ENCODE data around the gene SUGP1. TPM values are rescaled to one million over a fixed set of nuclear protein-coding genes. Genes with fewer than 3 reads are reported as not detected.

SUGP1 gene
- total RNA-seq, 8 experiments from 2014 or later: 27.6 to 66.0 (median 42.5) TPM

DNA sequence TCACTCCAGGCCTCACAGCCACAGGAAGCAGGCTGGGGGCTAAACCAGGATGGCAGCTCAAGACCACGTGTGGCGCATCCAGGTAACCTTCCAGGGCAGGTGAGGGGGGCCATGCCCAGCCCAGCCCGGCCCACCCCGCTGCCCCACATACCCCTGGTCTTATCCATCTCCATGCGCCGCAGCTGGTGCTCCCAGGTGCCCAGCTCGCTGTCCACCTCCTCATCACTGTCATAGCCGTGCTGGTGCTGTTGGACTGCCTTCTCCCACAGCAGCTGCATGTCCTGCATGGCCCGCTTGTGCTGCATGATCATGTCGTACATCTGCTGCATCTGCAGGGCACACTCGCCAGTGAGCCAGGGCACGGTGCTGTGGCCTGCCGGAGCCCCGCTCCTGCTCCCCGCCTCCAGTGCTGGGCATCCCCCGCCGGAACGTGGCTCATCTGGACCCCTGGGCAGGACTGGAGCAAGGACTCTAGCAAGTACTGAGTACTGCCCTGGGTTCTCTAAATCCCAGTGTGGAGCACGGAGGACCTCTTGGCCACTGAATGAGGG is 41.2 kb downstream of the SUGP1 start:
- no peak for ATAC-seq (replicated peaks in 6 of 8)
- Histone ChIP-seq H3K27ac (no peak overlapping the region), H3K4me3 (no peak overlapping the region), H3K4me1 (replicated peaks in 1 of 2) (no peaks in the 10 kb centered on the region)
- in situ Hi-C loops (cut with MboI; ENCODE audit: low pct_unique_long_range_greater_than_20kb in 2 of 9, low sequenced_read_pairs in 9 of 9, unreplicated experiment in 9 of 9): no loop called here
- WGBS, 10 experiments: 60 to 100% (median 92%) methylated on average over 1 to 2 of the region's 19 CpGs; no CpG with 5 or more reads in 7 of the 10 experiments

DNA sequence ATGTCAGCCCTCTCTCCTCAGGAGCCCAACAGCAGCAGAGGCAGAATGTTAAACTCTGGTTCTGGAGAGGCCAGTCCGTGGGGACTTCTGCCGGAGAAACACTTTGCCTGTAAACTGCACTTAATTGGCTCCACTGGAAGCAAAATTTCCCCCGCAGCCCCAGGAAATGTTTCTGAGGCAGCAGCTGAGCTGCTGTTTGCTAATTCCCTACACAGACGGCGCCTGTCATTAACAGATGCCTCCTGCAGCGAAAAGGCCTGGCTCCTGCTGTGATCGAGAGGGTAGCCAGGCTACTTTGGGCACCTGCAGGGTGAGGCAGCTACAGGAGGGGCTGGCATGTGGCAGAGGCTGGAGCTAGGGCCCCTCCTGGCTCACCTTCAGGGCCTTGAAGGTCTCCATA is 42.0 kb downstream of the SUGP1 start:
- in situ Hi-C loops (cut with MboI; ENCODE audit: low pct_unique_long_range_greater_than_20kb in 2 of 9, low sequenced_read_pairs in 9 of 9, unreplicated experiment in 9 of 9): no loop called here
- WGBS, 10 experiments: 83 to 100% (median 88%) methylated on average over 1 to 6 of the region's 7 CpGs; no CpG with 5 or more reads in 6 of the 10 experiments

DNA sequence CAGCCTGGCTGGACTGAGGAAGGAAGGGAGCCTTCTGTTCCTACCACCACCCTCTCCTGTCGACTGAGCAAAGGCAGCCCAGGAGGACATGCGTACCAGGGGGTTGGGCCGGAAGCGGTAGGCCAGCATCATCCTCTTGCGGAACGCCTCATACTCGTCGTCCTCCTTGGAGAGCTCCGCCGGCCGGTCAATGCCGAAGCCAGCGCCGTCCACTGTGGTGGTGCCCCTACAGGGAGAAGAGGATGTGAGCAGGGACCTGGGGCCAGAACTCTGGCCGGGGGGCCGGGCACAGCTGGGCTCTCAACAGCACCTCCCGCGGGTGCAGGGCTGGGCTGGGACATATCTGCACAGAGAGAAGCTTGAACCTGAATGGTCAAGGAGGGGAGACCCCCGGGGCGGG is 43.5 kb downstream of the SUGP1 start:
- H3K4me1 ChIP-seq (replicated peaks in 1 of 2): peaks cover 0 to 6% of the 10 kb centered on the region in 2 donors
- ATAC-seq (replicated peaks in 6 of 8): no peak
- no peak overlapping the region for H3K4me3 ChIP-seq
- in situ Hi-C loops (cut with MboI; ENCODE audit: low pct_unique_long_range_greater_than_20kb in 2 of 9, low sequenced_read_pairs in 9 of 9, unreplicated experiment in 9 of 9): no loop called here
- WGBS, 10 experiments: 88 to 97% methylated on average over 7 to 9 of the region's 20 CpGs; no CpG with 5 or more reads in 8 of the 10 experiments
- no peak overlapping the region for H3K27ac ChIP-seq

More for the DNA sequence above, 42.0 kb downstream of the SUGP1 start:
- no peak overlapping the region for H3K27ac ChIP-seq
- ATAC-seq (replicated peaks in 6 of 8): no peak
- no peak overlapping the region for H3K4me3 ChIP-seq
- no peaks in the 10 kb centered on the region for H3K4me1 ChIP-seq (replicated peaks in 1 of 2)

DNA sequence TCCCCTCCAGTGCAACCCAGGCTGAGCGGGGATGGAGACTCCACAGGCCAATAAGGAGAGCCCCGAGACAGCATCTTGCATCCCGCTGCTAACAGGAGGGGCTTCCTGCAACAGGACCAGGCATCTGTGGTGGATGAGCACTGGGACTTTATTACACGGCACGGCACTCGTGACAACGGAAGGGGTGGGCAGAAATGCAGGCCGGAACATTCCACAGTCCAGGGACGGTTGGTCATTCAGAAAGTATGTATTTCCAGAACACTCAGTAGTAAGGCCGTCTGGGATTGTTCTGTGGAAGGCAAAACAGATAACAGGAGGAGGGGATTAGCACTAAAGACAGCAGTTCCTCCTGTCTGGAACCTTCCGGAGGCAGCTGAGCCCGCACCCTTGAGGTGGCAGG is 43.9 kb downstream of the SUGP1 start:
- ATAC-seq (replicated peaks in 6 of 8): no peak
- H3K27ac ChIP-seq: no peak overlapping the region
- H3K4me1 ChIP-seq (replicated peaks in 1 of 2): peaks cover 0 to 6% of the 10 kb centered on the region in 2 donors
- WGBS, 10 experiments: 47 to 100% (median 96%) methylated on average over 1 to 9 of the region's 12 CpGs; no CpG with 5 or more reads in 4 of the 10 experiments
- H3K4me3 ChIP-seq: no peak overlapping the region
- in situ Hi-C loops (cut with MboI; ENCODE audit: low pct_unique_long_range_greater_than_20kb in 2 of 9, low sequenced_read_pairs in 9 of 9, unreplicated experiment in 9 of 9): no loop called here

DNA sequence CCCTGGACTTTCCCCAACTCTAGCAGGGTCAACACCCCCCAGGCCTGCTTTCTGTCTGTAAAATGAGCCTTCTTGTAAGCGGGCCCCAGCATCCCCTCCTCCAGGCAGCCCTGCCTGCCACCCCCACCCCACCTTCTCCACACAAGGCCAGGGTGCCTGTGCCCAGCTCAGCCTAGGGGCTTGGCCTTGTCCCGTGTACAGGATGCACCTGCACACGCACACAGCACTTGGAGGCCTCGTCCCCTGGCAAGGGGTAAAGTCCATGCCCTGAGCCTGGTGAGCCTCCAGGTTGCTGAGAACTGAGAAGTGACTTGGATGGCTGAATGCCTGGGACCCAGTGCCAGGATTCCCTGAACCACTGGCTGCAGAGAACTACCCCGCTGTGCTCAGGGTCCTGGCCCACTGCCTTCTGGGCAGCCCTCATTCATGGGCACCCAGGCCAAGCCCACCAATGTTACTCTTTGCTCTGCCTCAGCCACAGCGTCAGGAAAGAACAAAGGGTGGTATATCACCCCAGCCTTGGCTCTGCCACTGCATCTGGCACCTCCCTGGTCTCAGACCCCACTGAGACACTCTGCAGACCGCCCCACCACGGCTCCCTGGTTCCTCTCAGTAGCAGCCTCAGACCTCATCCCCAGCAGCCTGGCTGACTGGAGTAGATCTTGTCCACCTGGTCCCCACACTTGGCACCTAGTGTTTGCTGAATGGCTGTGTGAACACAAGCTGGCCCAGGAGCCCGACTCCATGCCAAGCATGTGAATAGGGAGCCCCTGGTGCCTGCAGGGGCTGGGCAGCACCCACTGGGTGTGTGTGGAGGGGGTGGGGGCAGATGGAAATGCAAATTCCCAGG is 45.4 kb downstream of the SUGP1 start:
- in situ Hi-C loops (cut with MboI; ENCODE audit: low pct_unique_long_range_greater_than_20kb in 2 of 9, low sequenced_read_pairs in 9 of 9, unreplicated experiment in 9 of 9): no loop called here
- Histone ChIP-seq H3K4me3 (no peak overlapping the region), H3K27ac (no peak overlapping the region), H3K4me1 (replicated peaks in 1 of 2) (peaks cover 0 to 6% of the 10 kb centered on the region in 2 donors)
- peak in 1 of 8 experiments; percentile 13 for ATAC-seq (replicated peaks in 6 of 8)
- 67 to 100% (median 78%) methylated on average over 1 to 2 of the region's 9 CpGs; no CpG with 5 or more reads in 6 of the 10 experiments for WGBS, 10 experiments

DNA sequence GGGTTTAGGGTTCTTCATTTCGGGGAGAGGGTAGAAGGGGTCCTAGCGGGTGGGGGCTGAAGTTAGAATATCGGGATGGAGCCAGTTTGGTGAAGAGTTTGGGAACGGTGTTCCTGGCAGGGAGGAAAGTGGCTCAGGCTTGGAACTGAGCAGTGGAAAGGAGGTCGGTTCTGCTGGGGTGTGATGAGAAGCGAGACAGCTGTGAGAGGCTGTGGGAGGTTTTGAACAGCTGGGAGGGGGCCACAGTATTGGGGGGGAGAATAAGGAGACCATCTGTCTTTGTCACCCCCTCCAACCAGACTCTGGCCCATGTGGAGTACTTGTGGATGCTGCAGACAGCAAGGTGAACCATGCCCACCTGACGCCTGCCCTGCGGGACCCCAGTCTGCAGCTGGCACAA is 46.2 kb downstream of the SUGP1 start:
- 40 to 87% (median 50%) methylated on average over 2 to 6 of the region's 8 CpGs; no CpG with 5 or more reads in 7 of the 10 experiments for WGBS, 10 experiments
- H3K4me1 ChIP-seq (replicated peaks in 1 of 2): peaks cover 0 to 6% of the 10 kb centered on the region in 2 donors
- no peak overlapping the region for H3K27ac ChIP-seq
- H3K4me3 ChIP-seq: no peak overlapping the region
- ATAC-seq (replicated peaks in 6 of 8): no peak
- in situ Hi-C loops (cut with MboI; ENCODE audit: low pct_unique_long_range_greater_than_20kb in 2 of 9, low sequenced_read_pairs in 9 of 9, unreplicated experiment in 9 of 9): no loop called here

DNA sequence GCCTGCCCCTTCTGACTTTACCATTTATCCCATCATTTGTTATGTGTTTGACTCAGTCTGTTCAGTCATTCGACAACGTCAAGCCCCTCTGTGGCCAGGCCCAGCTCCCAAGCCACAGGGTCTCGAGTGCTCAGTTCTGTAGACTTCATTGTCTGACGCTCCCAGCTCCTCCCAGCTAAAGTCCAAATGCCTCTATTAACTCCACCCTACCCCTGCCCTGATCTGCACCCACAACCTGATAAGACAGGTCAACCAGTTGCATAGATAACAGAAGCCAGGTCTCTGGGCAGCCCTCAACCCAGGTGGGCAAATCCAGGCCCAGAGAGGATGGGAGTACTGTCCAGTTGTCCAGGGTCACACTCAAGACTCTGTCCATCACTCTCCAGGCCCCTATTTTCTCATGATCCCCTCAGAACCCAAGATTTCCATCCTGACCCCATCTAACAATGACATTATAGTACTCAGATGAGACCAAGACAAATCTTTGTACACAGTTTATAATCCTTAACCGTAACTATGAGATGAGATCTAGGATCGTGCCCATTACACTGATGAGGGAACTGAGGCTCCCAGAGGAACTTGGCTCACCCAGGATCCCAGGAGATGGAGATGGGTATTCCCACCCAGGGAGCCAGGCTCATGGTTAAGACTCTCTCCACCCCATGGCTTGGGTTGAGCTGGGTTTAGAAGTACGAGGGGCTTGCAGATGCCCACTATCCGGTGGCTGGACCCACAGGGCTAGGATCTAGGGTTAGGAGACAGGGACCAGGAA is 48.3 kb downstream of the SUGP1 start:
- in situ Hi-C loops (cut with MboI; ENCODE audit: low pct_unique_long_range_greater_than_20kb in 2 of 9, low sequenced_read_pairs in 9 of 9, unreplicated experiment in 9 of 9): no loop called here
- no peak for ATAC-seq (replicated peaks in 6 of 8)
- H3K27ac ChIP-seq: no peak overlapping the region
- no peak overlapping the region for H3K4me3 ChIP-seq
- peaks cover 0 to 6% of the 10 kb centered on the region in 2 donors for H3K4me1 ChIP-seq (replicated peaks in 1 of 2)
- 60 to 100% (median 87%) methylated on average over 1 to 7 of the region's 8 CpGs; no CpG with 5 or more reads in 2 of the 10 experiments for WGBS, 10 experiments

DNA sequence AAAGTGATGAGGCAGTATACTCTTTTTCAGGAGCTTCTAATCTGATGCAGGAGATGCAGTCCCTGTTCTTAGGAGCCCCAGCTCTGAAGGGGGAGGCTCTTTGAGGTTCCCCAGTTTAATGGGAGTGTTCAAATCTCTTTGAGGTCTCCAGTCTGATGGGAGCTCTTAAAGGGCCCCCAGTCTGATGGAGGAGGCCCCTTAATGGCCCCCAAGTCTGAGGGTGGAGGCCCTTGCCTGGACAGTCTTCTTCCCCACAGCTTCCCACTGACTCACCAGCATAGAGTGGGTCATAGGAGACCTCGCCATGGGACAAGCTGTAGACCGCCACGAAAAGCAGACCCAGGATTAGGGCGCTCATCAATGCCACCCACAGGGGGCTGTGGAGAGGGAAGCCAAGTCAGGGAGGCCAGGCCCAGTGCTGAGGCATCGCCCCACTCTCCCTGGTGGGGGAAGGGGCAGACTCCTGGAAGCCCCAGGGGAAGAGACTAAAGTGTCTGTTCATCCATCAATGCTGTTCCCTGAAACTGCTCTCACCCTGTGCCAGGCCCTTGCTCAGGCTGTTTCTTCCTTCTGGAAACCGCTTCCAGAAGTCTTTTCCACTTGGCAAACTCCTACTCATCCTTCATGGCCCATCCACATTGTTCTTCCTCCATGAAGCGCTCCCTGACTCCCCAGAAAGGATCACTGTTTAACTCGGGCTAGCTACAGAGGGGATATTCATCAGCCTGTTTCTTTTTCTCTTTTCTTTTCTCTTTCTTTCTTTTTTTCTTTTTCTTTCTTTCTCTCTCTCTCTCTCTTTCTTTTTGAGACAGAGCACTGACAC is 49.3 kb downstream of the SUGP1 start:
- H3K4me1 ChIP-seq (replicated peaks in 1 of 2): peaks cover 0 to 6% of the 10 kb centered on the region in 2 donors
- no peak overlapping the region for H3K4me3 ChIP-seq
- in situ Hi-C loops (cut with MboI; ENCODE audit: low pct_unique_long_range_greater_than_20kb in 2 of 9, low sequenced_read_pairs in 9 of 9, unreplicated experiment in 9 of 9): no loop called here
- WGBS, 10 experiments: 80 to 100% (median 88%) methylated on average over 1 to 4 of the region's 8 CpGs; no CpG with 5 or more reads in 1 of the 10 experiments
- ATAC-seq (replicated peaks in 6 of 8): no peak
- no peak overlapping the region for H3K27ac ChIP-seq

DNA sequence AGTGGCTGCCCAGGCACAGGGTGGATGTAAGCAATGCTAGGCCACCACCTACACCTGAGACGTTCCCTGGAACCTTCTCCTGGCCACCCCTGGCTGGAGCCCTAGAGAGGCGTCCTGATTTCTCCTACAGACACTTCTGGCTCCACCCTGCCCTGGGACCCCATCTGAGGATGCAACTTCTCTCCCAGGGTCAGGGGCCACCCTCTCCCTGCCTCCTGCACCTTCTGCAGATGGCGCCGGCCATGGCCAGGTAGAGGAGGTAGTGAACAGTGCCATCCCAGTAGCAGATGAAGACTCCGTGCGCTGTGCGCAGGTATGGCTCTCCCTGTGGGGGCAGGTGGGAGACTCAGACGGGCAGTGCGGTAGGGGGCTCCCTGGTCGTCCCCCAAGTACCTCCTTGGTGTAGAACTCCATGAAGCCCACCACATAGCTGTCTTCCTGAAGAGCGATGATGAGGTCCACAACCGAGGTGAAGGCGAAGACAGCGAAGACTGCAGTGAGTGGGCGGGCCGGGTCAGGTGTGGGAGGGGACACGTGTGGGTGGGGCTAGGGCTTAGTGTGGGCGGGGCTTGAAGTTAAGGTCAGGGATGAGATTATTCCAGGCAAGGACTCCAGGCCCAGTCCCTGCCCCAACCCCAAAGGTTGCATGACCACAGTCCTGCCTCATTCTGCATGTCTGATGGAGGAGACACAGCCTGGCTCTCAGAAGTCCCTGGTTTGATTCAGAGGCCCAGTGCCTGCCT is 50.2 kb downstream of the SUGP1 start:
- H3K4me3 ChIP-seq: no peak overlapping the region
- H3K4me1 ChIP-seq (replicated peaks in 1 of 2): peaks cover 0 to 6% of the 10 kb centered on the region in 2 donors
- ATAC-seq (replicated peaks in 6 of 8): no peak
- no peak overlapping the region for H3K27ac ChIP-seq
- in situ Hi-C loops (cut with MboI; ENCODE audit: low pct_unique_long_range_greater_than_20kb in 2 of 9, low sequenced_read_pairs in 9 of 9, unreplicated experiment in 9 of 9): no loop called here
- 60 to 100% (median 80%) methylated on average over 2 of the region's 18 CpGs; no CpG with 5 or more reads in 7 of the 10 experiments for WGBS, 10 experiments

DNA sequence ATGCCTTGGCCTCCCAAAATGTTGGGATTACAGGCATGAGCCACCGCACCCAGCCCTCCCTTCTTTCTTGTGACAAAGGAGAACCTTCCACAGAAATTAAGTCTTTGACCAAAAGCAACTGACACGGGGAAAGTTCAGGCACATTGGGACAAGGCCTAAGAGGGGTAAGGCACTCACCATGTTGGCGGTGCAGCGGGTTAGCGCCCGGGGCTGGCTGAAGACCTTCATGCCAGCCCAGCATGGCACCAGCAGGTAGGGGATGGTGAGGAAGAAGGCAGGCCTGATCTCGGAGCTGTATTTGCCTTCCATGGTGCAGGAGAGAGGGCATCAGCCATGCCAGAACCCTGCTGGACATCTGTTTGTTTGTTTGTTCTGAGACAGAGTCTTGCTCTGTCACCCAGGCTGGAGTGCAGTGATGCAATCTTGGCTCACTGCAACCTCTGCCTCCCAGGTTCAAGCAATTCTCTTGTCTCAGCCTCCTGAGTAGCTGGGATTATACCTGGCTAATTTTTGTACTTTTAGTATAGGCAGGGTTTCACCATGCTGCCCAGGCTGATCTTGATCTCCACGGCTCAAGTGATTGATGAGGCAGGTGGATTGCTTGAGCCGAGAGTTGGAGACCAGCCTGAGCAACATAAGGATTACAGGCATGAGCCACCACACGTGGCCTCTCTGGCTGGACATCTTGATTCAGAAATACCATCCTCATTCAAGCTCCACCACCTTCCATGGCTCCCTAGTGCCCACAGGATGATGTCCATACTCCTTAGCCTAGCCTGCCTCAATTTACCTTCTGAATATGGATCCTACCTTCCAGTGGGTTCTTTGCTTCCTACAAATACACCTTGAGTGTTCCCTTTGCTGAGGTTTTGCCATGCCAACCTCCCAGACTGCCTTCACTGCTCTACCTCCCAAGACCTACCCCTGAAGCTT is 51.6 kb downstream of the SUGP1 start:
- no peak for ATAC-seq (replicated peaks in 6 of 8)
- Histone ChIP-seq H3K4me1 (replicated peaks in 1 of 2) (peaks cover 0 to 6% of the 10 kb centered on the region in 2 donors), H3K27ac (no peak overlapping the region), H3K4me3 (no peak overlapping the region)
- in situ Hi-C loops (cut with MboI; ENCODE audit: low pct_unique_long_range_greater_than_20kb in 2 of 9, low sequenced_read_pairs in 9 of 9, unreplicated experiment in 9 of 9): no loop called here
- WGBS, 10 experiments: 33 to 100% (median 65%) methylated on average over 1 to 7 of the region's 10 CpGs; no CpG with 5 or more reads in 2 of the 10 experiments

DNA sequence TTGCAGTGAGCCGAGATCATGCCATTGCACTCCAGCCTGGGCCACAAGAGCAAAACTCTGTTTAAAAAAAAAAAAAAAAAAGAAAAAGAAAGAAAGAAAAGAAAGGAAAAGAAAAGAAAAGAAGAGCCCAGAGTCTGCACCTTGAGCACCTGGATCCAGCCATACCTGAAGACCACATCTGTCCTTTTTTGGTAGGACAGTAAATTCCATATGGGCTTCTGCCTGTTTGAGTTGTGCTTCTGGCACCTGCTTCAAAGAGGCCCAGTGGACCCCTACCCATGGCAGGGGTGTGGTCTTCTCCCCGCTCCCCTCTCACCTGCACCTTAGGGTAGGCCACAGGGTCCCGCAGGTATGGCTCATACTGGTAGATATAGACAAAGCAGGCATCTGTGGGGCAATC is 53.0 kb downstream of the SUGP1 start:
- ATAC-seq (replicated peaks in 6 of 8): no peak
- in situ Hi-C loops (cut with MboI; ENCODE audit: low pct_unique_long_range_greater_than_20kb in 2 of 9, low sequenced_read_pairs in 9 of 9, unreplicated experiment in 9 of 9): no loop called here
- no peak overlapping the region for H3K4me3 ChIP-seq
- peaks cover 0 to under 1% of the 10 kb centered on the region in 2 donors for H3K4me1 ChIP-seq (replicated peaks in 1 of 2)
- H3K27ac ChIP-seq: no peak overlapping the region
- 90 to 100% (median 100%) methylated on average over 1 of the region's 3 CpGs; no CpG with 5 or more reads in 7 of the 10 experiments for WGBS, 10 experiments
